Fibroblast of upper back skin (primary cell): Measurements from ENCODE around the gene PHLDA1.
A peak's percentile ranks its signal among the peaks of the same experiment; 100 is the strongest.

Experiments used
- DNase-seq: peaks from one replicate; pipeline ENCODE4 v3.0.0-alpha.2; 2013

Gene PHLDA1

DNA sequence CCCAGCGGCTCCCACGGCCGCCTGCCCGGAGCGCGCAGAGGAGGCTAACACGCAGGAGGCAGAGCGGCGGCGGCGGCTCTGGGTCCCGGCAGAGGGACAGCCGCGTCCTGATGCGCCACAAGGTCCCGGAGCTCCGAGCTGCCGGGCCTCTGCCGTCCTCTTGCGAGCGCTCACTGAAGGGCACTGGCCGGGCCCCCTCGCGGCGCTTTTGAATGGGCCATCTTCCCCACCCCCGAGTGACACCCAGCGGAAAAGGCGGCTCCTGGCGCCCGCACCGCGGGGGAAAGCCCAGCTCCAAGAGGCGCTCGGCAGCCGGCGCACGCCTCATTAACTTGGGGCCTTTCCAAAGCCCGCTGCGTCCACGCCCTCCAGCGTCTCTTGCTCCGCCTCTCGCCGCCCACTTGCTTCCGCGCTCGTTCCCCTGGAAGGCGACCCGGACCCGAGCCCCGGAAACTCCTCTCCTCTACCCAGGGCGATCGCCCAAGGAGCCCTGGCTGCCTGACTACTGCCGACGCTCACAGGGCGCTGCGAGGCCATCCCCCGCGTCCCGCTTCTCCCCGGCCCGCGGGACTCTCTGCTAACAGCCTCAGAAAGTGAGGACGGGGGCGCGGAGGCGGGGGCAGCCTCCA is at the start of gene PHLDA1:
TSS of gene PHLDA1 (minus strand) at position 363 of the 629 bp plus-strand sequence.
- peak; percentile 97 for DNase-seq

- DNase-seq: no peak
Observed at GRCh38 chr12:76080729-76081415, 49.3 kb upstream of the PHLDA1 start.

GRCh38 chr12:76080017-76080728 is 48.6 kb upstream of the PHLDA1 start:
- no peak for DNase-seq

DNA sequence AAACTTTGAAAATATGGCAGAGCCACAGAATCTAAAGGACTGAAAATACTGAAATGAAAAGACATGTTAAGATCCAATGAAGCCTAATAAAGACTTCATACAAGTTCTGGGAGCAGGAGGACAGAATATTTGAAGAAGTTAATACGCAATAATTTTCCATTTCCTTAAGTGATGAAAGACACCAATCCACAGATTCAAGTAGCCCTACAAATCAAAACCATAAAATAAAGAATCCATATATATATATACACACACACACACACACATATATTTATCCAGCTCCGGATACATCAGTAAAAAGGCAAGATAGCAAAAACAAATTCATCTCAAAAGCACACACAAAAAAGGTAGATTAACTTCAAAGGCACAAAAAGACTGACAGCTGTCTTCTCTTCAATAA is 47.2 kb upstream of the PHLDA1 start:
- no peak for DNase-seq

- no peak for DNase-seq
Observed at GRCh38 chr12:76075448-76075847, 43.9 kb upstream of the PHLDA1 start.

- no peak for DNase-seq
Observed at GRCh38 chr12:76074701-76075336, 43.2 kb upstream of the PHLDA1 start.

- DNase-seq: no peak
Observed at GRCh38 chr12:76073561-76073960, 42.0 kb upstream of the PHLDA1 start.

GRCh38 chr12:76072568-76072967 is 41.0 kb upstream of the PHLDA1 start:
- DNase-seq: no peak

DNA sequence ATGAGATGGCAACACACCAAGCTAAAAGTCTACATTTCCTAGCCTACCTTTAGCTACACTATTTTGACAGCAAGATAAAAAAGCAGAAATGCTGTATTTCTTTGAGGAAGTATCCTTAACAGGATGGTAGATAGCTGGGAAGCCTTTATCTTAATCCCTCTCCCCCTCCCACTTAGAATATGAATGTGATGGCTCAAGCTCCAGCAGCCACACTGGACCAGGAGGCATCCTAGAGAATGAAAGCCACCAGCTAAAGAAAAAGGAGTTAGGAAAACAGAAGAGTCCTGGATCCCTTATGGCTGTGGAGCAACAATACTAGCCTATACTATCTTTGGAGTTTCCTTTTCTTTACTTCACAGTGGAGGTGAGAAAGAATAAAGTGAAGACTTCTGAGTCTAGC is 37.8 kb upstream of the PHLDA1 start:
- no peak for DNase-seq

GRCh38 chr12:76065917-76066316 is 34.3 kb upstream of the PHLDA1 start:
- no peak for DNase-seq

- DNase-seq: no peak
Observed at GRCh38 chr12:76064904-76065303, 33.3 kb upstream of the PHLDA1 start.

DNA sequence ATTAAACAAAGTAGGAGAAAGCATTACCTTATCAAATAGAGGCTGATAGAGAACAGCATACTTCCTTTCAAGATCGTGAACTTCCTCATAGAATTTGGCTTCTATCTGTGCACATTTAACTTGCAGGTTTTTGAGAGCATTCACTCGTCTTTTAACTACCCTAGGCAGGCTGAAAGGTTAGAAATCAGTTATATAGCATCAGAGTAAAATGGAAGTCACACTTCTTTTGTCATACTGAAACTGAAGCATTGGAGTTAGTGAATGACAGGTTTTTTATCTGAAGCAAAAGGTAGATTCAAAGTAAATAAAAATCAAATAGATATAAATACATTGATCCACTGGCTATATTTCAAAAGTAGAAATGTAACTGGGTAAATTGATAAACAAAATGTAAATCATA is 28.5 kb upstream of the PHLDA1 start:
- DNase-seq: no peak

DNA sequence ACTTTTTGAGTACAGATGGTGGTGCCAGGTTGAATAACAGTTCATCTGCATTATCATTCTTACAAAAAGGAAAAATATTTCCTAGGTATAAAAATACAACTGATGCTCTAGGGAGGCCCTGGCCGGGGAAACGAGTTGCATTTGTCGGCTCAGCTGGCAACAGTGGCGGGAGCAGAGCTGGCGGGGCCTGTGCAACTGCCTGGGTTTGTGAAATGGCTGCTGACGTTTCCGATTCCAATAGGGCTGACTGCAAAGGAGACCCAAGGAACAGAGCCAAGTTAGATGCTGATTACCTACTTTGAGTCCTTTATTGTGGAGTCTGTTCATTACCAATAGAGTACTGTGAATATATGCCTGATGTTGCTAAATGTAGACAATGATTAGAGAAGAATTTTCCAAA is 25.8 kb upstream of the PHLDA1 start:
- no peak for DNase-seq

- no peak for DNase-seq
Observed at GRCh38 chr12:76055393-76055792, 23.8 kb upstream of the PHLDA1 start.

DNA sequence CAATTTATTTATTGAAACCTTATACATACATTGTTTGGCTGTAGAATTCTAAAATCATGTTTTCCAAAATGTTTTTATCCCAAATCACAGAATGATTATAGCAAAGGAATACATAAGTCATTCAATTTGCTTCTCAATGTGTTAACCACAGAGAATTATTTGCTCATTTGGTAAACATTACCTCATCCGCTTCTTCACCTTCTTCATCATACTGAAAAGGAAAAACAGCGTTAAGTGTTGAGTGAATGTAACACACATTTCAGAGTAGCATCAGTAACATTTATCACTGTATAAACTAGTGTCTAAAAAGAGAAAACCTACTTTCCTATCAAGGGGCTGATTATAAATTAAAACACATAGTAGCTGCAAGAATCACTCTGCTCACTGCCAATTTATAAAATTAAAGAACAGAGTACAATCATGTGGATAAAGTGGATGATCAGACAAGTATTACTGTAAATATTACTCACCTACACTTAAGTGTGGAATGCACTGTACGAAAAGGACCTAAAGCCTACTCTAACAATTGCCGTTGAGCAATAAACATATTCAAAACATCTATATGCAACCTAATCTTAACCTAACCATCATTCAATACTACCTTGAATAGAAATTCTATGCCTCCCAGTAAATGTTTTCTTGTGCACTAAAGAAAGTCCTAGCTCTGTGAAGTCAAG is 18.1 kb upstream of the PHLDA1 start:
- no peak for DNase-seq

- no peak for DNase-seq
Observed at GRCh38 chr12:76047742-76048141, 16.2 kb upstream of the PHLDA1 start.

DNA sequence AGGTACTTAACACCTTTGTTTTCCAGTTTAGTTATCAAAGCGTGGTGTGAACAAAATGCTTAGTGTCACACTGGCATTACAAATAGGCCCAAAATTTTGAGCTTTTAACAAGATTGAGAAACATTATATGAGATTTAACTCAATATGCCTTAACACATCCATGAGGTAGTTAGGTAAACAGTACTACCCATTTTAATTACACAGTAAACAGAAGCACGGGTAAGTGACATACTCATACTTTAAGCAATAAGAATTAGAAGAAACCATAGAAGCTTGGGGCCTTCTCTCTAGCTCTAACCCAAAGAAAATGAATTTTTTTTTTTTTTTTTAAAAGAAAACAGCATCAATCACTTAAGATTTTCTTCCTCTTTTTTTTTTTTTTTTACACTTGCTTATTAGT is 15.5 kb upstream of the PHLDA1 start:
- DNase-seq: no peak

DNA sequence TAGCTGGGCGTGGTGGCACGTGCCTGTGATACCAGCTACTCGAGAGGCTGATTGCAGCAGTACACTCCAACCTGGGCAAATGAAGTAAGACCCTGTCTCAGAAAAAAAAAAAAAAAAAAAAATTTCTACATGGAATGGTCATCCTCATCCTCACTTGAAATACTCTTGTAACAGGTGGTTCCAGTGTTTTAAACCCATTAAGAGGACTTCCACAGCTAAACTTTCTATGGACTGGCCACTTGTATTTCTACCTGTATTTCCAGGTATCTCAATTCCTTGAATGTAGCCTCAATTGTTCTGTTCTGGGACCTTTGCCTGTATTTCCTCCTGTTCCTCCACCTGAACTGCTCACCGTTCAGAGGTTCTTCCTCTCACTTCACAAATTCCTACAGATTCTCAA is 11.8 kb upstream of the PHLDA1 start:
- no peak for DNase-seq

DNA sequence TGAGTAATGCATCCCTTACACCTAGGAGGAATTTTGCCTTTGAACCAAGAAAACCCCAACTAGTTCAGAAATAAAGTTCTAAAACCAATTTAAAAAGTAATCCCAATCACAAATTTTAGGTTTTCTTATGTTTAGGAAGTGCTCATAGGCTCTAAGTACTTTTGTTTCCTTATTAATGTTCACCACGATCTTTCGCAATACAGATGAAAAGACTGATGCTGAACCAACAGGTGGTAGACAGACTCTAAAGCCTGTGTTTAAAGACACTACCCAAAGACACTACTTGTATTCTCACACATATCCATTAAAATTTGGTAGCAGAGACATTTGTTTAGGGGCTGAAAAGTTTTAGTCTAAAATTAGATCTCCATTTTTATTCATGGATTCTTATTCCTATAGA is 10.6 kb upstream of the PHLDA1 start:
- DNase-seq: no peak

DNA sequence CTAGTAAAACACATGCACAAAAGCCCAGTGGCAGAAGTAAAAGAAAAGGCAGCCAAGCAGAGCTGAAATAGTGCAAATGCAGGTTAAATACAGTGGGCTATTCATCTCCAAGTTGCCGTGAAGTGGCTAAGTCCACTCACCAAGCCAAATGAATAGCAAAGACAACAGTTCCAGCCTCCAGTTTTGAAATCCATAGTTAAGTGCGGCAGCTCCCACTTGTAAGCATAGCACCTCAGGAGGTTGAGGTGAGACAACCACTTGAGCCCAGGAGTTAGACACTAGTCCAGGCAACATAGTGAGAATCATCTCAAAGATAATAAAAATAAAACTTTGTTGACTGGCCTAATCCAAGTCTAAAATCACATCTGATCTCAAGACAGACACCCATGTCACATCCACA is 9.8 kb upstream of the PHLDA1 start:
- no peak for DNase-seq

GRCh38 chr12:76040461-76040860 is 8.9 kb upstream of the PHLDA1 start:
- DNase-seq: no peak

GRCh38 chr12:76038176-76038575 is 6.6 kb upstream of the PHLDA1 start:
- no peak for DNase-seq
